ENCODE results near the gene SLC6A4.
"Not testable (repeated sequence)": the region's sequence is repeated elsewhere in the genome, so short reads cannot be mapped to it uniquely, and the experiment has no call there.

Gene SLC6A4

DNA sequence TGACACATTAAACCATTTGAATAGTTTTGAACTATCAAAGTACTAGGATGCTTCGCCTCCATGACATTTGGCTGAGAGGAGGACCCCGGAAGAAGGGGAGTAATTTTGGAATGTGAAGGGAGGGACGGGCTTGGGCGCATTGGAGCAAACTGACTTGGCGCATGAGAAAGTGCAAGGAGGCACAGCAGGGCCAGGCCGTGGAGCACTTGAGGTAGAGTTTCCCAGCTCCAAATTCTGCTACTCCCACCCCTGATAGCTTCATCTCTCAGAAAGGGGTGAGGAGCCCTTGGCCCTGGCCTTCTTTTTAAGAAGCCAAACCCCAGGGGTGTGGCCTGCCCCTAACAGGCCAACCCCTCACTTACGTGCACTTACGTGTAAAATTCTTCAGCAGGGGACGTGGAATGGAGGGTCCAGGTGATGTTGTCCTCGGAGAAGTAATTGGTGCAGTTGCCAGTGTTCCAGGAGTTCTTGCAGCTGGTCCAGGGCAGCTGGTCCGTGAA lies 17.7 kb downstream of the SLC6A4 start:
- H3K9ac ChIP-seq (ENCODE audit: low read depth, low read length) = no peak overlapping the region
- no peaks in the 10 kb centered on the region for H3K27me3 ChIP-seq (ENCODE audit: insufficient read depth, low read length)
- H3K4me3 ChIP-seq (ENCODE audit: low read length) = no peak overlapping the region
- no peaks in the 10 kb centered on the region for H3K36me3 ChIP-seq (ENCODE audit: insufficient read depth, low read depth, low read length)
- no peaks in the 10 kb centered on the region for H3K9me3 ChIP-seq (ENCODE audit: insufficient read depth, low read depth, low read length)
- H3K27ac ChIP-seq (ENCODE audit: low read length) = no peak overlapping the region
- no peaks in the 10 kb centered on the region for H3K4me1 ChIP-seq (ENCODE audit: insufficient read depth, low read length)

- Histone ChIP-seq H3K4me3 (ENCODE audit: low read length) (no peak overlapping the region), H3K27ac (ENCODE audit: low read length) (no peak overlapping the region), H3K4me1 (ENCODE audit: insufficient read depth, low read length) (no peaks in the 10 kb centered on the region), H3K27me3 (ENCODE audit: insufficient read depth, low read length) (no peaks in the 10 kb centered on the region), H3K36me3 (ENCODE audit: insufficient read depth, low read depth, low read length) (no peaks in the 10 kb centered on the region), H3K9me3 (ENCODE audit: insufficient read depth, low read depth, low read length) (no peaks in the 10 kb centered on the region), H3K9ac (ENCODE audit: low read depth, low read length) (no peak overlapping the region)
Measured at GRCh38 chr17:30217054-30217453, 18.4 kb downstream of the SLC6A4 start.

- H3K9ac ChIP-seq (ENCODE audit: low read depth, low read length) = no peak overlapping the region
- H3K9me3 ChIP-seq (ENCODE audit: insufficient read depth, low read depth, low read length) = no peaks in the 10 kb centered on the region
- no peak overlapping the region for H3K4me3 ChIP-seq (ENCODE audit: low read length)
- H3K36me3 ChIP-seq (ENCODE audit: insufficient read depth, low read depth, low read length) = no peaks in the 10 kb centered on the region
- H3K27ac ChIP-seq (ENCODE audit: low read length) = no peak overlapping the region
- no peaks in the 10 kb centered on the region for H3K27me3 ChIP-seq (ENCODE audit: insufficient read depth, low read length)
- no peaks in the 10 kb centered on the region for H3K4me1 ChIP-seq (ENCODE audit: insufficient read depth, low read length)
Measured at GRCh38 chr17:30212750-30213149, 22.7 kb downstream of the SLC6A4 start.

- H3K9me3 ChIP-seq (ENCODE audit: insufficient read depth, low read depth, low read length) = no peaks in the 10 kb centered on the region
- no peaks in the 10 kb centered on the region for H3K4me1 ChIP-seq (ENCODE audit: insufficient read depth, low read length)
- no peak overlapping the region for H3K4me3 ChIP-seq (ENCODE audit: low read length)
- no peaks in the 10 kb centered on the region for H3K36me3 ChIP-seq (ENCODE audit: insufficient read depth, low read depth, low read length)
- no peaks in the 10 kb centered on the region for H3K27me3 ChIP-seq (ENCODE audit: insufficient read depth, low read length)
- no peak overlapping the region for H3K9ac ChIP-seq (ENCODE audit: low read depth, low read length)
- no peak overlapping the region for H3K27ac ChIP-seq (ENCODE audit: low read length)
Measured at GRCh38 chr17:30211371-30211770, 24.1 kb downstream of the SLC6A4 start.

DNA sequence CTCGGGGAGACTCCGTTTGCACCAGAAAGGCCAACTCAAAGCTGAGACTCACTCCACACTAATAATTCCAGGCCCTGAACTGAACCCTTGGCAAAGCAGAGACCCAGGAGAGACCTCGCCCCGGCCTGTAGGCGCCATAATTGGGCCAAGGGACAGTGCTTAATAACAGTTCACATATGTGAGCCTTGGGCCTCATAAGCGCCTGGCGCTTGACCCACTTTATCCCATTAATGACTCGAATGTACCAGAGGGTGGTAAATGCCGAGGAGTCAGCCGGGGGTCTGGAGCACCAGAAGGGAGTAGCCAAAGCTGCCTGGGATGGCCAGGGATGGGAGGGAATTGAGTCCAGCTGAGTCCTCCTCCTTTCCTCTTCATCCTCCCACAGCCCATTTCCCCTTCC lies 24.6 kb downstream of the SLC6A4 start:
- Histone ChIP-seq H3K4me1 (ENCODE audit: insufficient read depth, low read length) (no peaks in the 10 kb centered on the region), H3K27me3 (ENCODE audit: insufficient read depth, low read length) (no peaks in the 10 kb centered on the region), H3K36me3 (ENCODE audit: insufficient read depth, low read depth, low read length) (no peaks in the 10 kb centered on the region), H3K4me3 (ENCODE audit: low read length) (no peak overlapping the region), H3K27ac (ENCODE audit: low read length) (no peak overlapping the region), H3K9me3 (ENCODE audit: insufficient read depth, low read depth, low read length) (no peaks in the 10 kb centered on the region), H3K9ac (ENCODE audit: low read depth, low read length) (no peak overlapping the region)

- H3K27ac ChIP-seq (ENCODE audit: low read length) = no peak overlapping the region
- H3K36me3 ChIP-seq (ENCODE audit: insufficient read depth, low read depth, low read length) = no peaks in the 10 kb centered on the region
- H3K4me1 ChIP-seq (ENCODE audit: insufficient read depth, low read length) = no peaks in the 10 kb centered on the region
- no peak overlapping the region for H3K4me3 ChIP-seq (ENCODE audit: low read length)
- H3K27me3 ChIP-seq (ENCODE audit: insufficient read depth, low read length) = no peaks in the 10 kb centered on the region
- H3K9ac ChIP-seq (ENCODE audit: low read depth, low read length) = no peak overlapping the region
- no peaks in the 10 kb centered on the region for H3K9me3 ChIP-seq (ENCODE audit: insufficient read depth, low read depth, low read length)
Measured at GRCh38 chr17:30210366-30210765, 25.1 kb downstream of the SLC6A4 start.

DNA sequence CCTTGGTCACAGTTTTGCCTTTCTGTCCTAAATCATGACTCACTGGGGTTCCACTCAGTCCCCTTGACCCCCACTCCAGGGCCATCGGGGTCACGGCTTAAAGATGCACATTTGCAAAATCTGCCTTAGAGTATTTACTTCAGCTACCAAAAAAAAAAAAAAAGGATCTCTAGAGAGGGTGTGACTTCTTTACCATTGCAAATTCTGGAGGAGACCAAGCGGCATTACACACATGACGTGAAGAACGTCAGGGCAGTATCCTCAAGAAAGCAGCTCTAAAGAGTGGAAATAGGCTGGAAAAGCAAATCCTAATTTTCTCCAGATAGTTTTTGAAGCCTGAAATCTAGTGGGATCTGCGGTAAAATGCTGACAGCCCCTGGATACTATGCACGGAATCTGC lies 25.6 kb downstream of the SLC6A4 start:
- H3K27me3 ChIP-seq (ENCODE audit: insufficient read depth, low read length) = no peaks in the 10 kb centered on the region
- H3K4me1 ChIP-seq (ENCODE audit: insufficient read depth, low read length) = no peaks in the 10 kb centered on the region
- no peak overlapping the region for H3K27ac ChIP-seq (ENCODE audit: low read length)
- no peak overlapping the region for H3K4me3 ChIP-seq (ENCODE audit: low read length)
- H3K36me3 ChIP-seq (ENCODE audit: insufficient read depth, low read depth, low read length) = no peaks in the 10 kb centered on the region
- no peaks in the 10 kb centered on the region for H3K9me3 ChIP-seq (ENCODE audit: insufficient read depth, low read depth, low read length)
- H3K9ac ChIP-seq (ENCODE audit: low read depth, low read length) = no peak overlapping the region

DNA sequence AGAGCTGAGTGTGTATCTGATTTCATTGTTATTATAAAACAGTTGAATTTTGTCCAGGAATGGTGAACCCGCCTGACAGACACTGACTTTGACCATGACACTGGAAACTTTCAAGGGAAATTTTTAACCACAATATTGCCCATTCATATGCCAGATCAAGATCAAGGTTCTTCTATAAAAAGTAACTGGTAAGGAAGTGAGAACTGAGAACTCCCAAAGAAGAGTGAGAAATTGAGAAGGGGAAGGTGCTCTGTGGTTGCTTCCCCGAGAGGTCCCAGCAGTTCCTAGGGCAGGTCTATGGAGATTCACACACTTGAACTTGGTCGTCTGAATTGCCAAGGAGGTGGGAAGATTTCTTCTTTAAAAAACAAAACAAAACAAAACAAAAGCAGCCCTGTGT lies 27.3 kb downstream of the SLC6A4 start:
- H3K9ac ChIP-seq (ENCODE audit: low read depth, low read length) = no peak overlapping the region
- H3K9me3 ChIP-seq (ENCODE audit: insufficient read depth, low read depth, low read length) = no peaks in the 10 kb centered on the region
- H3K4me1 ChIP-seq (ENCODE audit: insufficient read depth, low read length) = no peaks in the 10 kb centered on the region
- no peaks in the 10 kb centered on the region for H3K27me3 ChIP-seq (ENCODE audit: insufficient read depth, low read length)
- H3K27ac ChIP-seq (ENCODE audit: low read length) = no peak overlapping the region
- H3K4me3 ChIP-seq (ENCODE audit: low read length) = no peak overlapping the region
- no peaks in the 10 kb centered on the region for H3K36me3 ChIP-seq (ENCODE audit: insufficient read depth, low read depth, low read length)

DNA sequence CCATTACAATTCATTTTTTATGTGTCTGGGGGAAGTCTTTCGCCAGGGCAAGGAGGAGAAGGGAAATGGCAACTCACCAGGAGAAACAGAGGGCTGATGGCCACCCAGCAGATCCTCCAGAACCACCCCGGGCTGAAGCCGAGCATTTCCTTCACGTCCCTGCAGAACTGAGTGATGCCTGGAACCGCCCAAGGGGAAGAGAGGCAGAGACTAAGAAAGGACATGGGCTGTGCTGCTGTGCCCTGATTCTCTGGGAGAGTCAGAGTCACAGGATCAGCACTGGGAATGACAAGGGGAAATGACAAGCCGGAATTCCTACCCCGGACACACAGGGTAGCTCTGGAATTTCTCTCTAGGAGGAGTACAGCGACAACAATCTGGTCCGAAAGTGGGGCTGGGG lies 27.8 kb downstream of the SLC6A4 start:
- Histone ChIP-seq H3K4me1 (ENCODE audit: insufficient read depth, low read length) (no peaks in the 10 kb centered on the region), H3K27ac (ENCODE audit: low read length) (no peak overlapping the region), H3K4me3 (ENCODE audit: low read length) (no peak overlapping the region), H3K27me3 (ENCODE audit: insufficient read depth, low read length) (no peaks in the 10 kb centered on the region), H3K9ac (ENCODE audit: low read depth, low read length) (no peak overlapping the region), H3K9me3 (ENCODE audit: insufficient read depth, low read depth, low read length) (no peaks in the 10 kb centered on the region), H3K36me3 (ENCODE audit: insufficient read depth, low read depth, low read length) (no peaks in the 10 kb centered on the region)

- no peak overlapping the region for H3K4me3 ChIP-seq (ENCODE audit: low read length)
- H3K9me3 ChIP-seq (ENCODE audit: insufficient read depth, low read depth, low read length) = no peaks in the 10 kb centered on the region
- no peaks in the 10 kb centered on the region for H3K27me3 ChIP-seq (ENCODE audit: insufficient read depth, low read length)
- H3K4me1 ChIP-seq (ENCODE audit: insufficient read depth, low read length) = no peaks in the 10 kb centered on the region
- no peak overlapping the region for H3K9ac ChIP-seq (ENCODE audit: low read depth, low read length)
- no peak overlapping the region for H3K27ac ChIP-seq (ENCODE audit: low read length)
- H3K36me3 ChIP-seq (ENCODE audit: insufficient read depth, low read depth, low read length) = no peaks in the 10 kb centered on the region
Measured at GRCh38 chr17:30203471-30203981, 32.0 kb downstream of the SLC6A4 start.

DNA sequence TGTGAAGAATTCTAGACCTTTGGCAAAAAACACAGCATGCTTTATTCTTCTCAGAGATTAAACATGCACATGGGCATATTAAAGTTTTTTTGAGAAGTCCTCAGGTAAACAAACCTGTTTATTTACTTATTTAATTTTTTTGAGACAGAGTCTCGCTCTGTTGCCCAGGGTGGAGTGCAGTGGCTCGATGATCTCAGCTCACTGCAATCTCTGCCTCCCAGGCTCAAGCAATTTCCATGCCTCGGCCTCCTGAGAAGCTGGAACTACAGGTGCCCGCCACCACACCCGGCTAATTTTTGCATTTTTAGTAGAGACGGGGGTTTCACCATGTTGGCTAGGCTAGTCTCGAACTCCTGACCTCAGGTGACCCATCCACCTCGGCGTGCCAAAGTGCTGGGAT lies 34.8 kb downstream of the SLC6A4 start:
- H3K27me3 ChIP-seq (ENCODE audit: insufficient read depth, low read length); H3K9ac ChIP-seq (ENCODE audit: low read depth, low read length): not testable (repeated sequence)

GRCh38 chr17:30200106-30200505 lies 35.4 kb downstream of the SLC6A4 start:
- H3K4me3 ChIP-seq (ENCODE audit: low read length) = no peak overlapping the region
- no peaks in the 10 kb centered on the region for H3K27me3 ChIP-seq (ENCODE audit: insufficient read depth, low read length)
- no peaks in the 10 kb centered on the region for H3K4me1 ChIP-seq (ENCODE audit: insufficient read depth, low read length)
- no peak overlapping the region for H3K9ac ChIP-seq (ENCODE audit: low read depth, low read length)
- no peaks in the 10 kb centered on the region for H3K9me3 ChIP-seq (ENCODE audit: insufficient read depth, low read depth, low read length)
- H3K27ac ChIP-seq (ENCODE audit: low read length) = no peak overlapping the region
- H3K36me3 ChIP-seq (ENCODE audit: insufficient read depth, low read depth, low read length) = no peaks in the 10 kb centered on the region

More for the DNA sequence above, 34.8 kb downstream of the SLC6A4 start:
- H3K4me3 ChIP-seq (ENCODE audit: low read length); H3K9me3 ChIP-seq (ENCODE audit: insufficient read depth, low read depth, low read length); H3K27ac ChIP-seq (ENCODE audit: low read length); H3K36me3 ChIP-seq (ENCODE audit: insufficient read depth, low read depth, low read length); H3K4me1 ChIP-seq (ENCODE audit: insufficient read depth, low read length): not testable (repeated sequence)

GRCh38 chr17:30199600-30199999 lies 35.9 kb downstream of the SLC6A4 start:
- Histone ChIP-seq H3K4me3 (ENCODE audit: low read length) (no peak overlapping the region), H3K9ac (ENCODE audit: low read depth, low read length) (no peak overlapping the region), H3K36me3 (ENCODE audit: insufficient read depth, low read depth, low read length) (no peaks in the 10 kb centered on the region), H3K27me3 (ENCODE audit: insufficient read depth, low read length) (no peaks in the 10 kb centered on the region), H3K4me1 (ENCODE audit: insufficient read depth, low read length) (no peaks in the 10 kb centered on the region), H3K27ac (ENCODE audit: low read length) (no peak overlapping the region), H3K9me3 (ENCODE audit: insufficient read depth, low read depth, low read length) (no peaks in the 10 kb centered on the region)
